HG03045 (cell line): ENCODE data around the gene EIPR1.
"Not testable (repeated sequence)": the region's sequence is repeated elsewhere in the genome, so short reads cannot be mapped to it uniquely, and the experiment has no call there.

Experiments
- ATAC-seq: cut with Tn5 transposase; IDR thresholded peaks from one replicate; pipeline ENCODE4 v1.9.1; 2021; ENCODE audit warnings: mild to moderate bottlenecking, moderate library complexity; ENCODE audit not compliant: unreplicated experiment

The EIPR1 gene

DNA sequence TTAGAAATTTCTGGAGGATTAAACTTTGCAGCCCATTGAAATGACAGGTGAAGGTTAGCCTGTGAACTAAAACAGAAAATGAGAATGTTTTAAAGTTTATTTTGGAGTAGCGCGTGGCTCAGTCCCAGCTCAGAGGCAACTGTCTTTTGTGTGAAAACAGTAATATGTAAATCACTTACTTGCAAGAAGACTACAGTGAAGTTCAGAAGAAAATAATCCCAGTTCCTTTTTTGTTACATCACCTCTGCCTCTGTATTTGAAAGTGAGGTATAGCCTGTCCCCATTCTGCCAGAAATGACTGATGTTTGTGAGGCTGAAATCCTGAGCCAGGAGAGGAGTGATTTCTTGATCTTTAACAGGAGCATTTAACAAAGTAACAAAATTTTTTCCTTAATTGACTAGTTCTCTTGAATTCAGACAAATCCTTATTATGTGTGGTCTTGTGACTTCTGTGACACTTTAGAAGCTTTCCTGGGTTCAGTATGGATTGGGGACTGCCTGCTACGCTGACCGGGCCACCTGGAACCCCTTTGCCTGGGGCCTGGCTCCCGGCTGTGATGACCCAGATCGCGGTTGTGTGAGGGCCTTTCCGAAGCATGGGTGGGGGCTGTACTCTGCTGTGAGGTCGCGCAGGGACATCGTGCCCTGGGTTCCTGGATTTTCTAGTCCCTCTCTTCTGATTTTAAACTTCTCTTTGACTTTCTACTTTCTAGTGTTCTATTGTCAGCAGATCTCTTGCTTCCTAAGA is 26.1 kb upstream of the EIPR1 start:
- ATAC-seq, result peak; percentile 99

DNA sequence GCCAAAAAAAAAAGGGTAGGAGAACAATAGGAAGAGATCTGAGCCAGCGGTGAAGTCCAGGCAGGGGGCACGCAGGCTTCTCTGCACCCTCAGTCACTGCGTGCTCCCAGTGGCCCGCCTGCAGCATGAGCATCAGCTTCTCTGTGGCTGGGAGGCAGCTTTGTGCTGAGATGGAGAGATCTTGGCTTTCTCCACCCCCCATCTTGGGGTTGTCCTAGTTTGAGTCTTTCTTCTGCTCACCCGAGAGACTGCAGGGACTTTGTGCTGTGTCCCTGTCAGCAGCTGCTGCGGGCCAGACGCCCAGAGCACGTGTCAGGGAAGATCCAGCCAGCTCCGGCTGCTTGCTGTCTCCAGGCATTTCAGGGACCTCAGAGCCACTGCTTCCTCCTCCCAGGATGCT is 22.2 kb upstream of the EIPR1 start:
- no peak for ATAC-seq

DNA sequence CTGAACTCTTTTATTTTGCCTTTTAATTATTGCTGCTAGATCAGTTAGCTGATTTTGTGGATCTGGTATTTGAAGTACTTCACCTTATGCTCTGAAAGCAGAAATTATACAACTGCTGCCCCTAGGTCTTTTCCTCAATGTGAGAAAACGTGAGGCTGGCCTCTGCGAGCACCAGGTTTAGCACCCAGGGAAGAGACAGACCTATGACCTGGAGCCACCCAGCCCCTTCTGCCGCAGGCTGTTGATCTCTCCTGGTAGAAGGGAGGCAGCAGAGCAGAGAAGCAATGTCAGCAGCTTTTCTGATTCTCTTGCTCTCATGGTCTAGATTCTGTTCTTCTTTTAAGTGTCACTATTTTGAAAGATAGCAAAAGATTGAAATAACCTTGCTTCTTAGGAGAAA is 21.8 kb upstream of the EIPR1 start:
- ATAC-seq, result no peak

DNA sequence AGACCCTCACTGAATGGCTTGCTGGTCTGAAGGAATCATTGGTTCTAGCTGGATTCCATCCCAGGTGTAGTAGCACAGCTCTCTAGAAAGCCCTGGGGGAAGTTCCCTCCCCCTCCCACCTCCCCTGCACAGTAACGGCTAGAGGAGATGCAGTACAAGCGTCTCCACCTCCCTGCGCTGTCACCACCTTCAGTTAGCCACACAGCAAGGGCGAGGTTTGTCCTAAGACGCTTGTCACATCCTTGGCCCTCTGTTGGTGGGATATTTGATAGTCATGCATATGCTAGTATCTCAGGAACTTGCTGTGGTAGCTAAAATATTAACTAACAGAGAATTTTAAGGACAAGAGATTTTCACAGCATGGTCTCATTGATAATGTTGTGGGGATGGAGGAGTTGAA is 21.2 kb upstream of the EIPR1 start:
- ATAC-seq, result no peak

DNA sequence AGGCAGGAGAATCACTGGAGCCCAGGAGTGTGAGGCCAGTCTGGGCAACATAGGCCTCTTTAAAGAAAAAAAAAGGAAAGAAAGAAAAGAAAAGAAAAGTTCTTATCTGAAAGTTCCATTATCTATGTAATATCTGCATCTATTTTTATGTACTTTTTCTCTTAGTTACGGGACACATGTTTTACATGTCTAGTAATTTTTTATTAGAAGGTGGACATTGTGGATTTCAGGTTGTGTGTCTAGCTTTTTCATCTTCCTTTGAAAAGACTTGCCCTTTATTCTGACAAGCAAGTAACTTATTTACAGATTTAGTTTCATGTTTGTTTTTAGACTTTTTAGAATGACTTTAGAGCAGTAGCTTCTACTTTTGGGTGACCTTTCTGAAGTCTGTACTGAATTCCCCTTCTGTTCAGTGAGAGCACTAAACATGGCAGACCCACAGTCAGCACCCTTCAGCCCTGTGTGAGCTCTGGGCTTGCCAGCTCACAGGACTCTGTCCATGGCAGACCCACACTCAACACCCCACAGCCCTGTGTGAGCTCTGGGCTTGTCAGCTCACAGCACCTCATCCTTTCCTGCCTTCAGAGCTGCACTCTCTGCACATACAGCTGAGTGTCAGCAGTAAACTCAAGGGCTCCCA is 19.4 kb upstream of the EIPR1 start:
- ATAC-seq, result peak; percentile 65

DNA sequence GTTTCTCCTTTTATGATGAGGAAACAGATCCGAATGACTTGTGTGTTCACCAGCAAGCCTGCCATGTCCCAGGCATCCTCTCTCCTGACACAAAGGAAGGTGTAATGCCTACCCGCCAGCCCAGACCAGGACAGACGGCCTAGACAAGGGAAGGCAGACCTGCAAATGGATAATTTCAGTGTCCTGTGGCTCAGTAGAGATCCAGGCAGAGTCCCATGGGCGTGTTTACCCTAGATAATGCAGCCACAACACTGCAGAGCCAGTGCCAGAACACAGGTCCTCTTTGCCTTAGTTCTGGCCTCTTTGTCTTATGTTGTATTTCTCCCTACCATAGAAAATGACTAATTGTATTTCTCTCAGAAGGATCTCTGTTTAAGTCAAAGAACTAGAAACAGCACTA is 14.6 kb upstream of the EIPR1 start:
- no peak for ATAC-seq

DNA sequence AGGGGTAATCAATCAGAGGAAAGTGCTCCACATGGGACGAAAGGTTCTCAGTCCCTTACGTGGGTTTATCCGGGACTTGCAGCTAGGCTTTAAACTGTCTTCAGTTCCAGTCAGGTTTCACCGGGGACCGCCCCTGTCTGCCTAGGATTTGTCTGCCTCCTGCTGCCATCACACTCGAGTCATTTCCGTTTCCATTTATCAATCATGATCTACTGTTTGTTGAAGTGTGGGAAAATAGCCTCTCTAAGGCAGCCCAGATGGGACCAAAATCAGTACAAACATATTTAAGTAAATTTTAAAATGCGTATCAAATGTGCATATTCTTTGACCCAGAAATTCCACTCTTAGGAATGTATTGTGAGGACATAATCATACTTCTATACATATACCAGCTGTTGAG is 12.4 kb upstream of the EIPR1 start:
- no peak for ATAC-seq

DNA sequence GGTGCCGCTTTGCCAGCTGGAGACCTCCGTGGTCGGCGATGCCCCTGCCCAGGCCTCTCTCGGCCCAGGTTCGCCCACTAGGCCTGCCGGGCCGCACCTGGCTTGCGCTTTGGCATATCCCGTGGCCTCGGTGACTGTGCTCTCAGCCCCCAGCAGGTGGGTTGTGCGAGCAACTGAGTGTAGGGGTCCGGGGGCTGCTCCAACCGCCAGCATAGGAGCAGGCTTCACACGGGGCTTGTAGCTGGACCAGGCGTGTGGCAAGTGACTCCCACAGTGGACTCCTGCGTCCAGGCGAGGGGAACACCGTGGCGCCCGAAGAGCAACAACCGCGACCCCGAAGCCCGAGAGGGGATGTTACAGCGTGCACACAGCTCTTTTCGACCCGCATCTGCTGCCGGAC is 11.6 kb upstream of the EIPR1 start:
- ATAC-seq, result no peak

DNA sequence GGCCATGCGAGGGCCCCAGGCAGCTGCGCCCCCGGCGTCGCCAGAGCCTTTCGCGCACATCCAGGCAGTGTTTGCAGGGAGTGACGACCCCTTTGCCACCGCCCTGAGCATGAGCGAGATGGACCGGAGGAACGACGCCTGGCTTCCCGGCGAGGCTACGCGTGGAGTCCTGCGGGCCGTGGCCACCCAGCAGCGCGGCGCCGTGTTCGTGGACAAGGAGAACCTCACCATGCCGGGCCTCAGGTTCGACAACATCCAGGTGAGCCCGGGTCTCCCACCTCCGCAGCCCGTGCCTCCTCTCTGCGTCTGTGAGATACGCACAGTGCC is 10.8 kb upstream of the EIPR1 start:
- no peak for ATAC-seq

DNA sequence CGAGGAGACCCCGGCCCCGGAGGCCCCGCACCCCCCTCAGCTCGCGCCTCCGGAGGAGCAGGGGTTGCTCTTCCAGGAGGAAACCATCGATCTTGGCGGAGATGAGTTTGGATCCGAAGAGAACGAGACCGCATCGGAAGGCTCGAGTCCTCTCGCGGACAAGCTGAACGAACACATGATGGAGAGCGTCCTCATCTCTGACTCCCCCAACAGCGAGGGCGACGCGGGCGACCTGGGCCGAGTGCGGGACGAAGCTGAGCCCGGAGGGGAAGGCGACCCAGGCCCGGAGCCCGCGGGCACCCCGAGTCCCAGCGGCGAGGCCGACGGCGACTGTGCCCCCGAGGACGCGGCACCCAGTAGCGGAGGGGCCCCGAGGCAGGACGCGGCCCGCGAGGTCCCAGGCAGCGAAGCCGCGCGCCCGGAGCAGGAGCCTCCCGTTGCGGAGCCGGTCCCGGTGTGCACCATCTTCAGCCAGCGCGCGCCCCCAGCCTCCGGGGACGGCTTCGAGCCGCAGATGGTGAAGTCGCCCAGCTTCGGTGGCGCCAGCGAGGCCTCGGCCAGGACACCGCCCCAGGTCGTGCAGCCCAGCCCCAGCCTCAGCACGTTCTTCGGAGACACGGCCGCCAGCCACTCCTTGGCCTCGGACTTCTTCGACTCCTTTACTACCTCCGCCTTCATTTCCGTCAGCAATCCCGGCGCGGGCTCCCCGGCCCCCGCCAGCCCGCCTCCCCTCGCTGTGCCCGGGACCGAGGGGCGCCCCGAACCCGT is 10.2 kb upstream of the EIPR1 start:
- ATAC-seq, result no peak

DNA sequence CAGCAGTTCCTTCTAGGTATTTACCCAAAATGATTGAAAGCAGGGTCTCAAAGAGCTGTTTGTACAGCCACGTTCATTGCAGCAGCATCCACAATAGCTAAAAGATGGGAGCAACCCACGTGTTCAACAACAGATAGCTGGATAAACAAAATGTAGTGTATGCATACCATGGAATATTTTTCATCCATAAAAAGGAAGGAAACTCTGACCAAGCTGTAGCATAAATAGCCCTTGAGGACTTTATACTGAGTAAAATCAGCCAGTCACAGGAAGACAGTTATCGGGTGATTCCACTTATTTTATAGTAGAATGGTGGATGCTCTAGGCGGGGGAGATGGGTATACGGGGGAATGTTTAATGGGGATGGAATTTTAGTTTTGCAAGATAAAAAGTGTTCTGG is 9.4 kb upstream of the EIPR1 start:
- no peak for ATAC-seq

DNA sequence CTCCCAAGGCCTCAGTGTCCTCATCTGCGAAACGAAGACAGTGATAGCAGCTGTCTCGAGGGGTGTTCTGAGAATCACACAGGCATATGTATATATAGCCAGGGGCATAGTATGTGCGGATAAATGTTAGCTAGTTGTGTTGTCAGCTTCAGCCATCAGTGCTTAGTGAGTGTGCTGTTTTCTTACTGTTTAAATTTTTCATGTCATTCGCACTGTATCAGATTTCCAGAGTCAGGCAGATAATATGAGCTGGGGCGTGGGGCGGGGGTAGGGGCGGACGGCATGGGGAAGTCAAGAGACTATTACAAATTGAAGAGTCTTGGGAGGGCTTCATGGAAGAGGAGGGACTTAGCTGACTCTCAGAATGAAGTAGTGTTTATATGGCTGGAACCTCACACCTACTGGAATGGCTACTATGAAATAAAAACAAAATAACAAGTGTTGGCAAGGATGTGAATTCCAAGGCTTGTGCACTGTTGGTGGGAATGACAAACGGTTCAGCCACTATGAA is 8.9 kb upstream of the EIPR1 start:
- ATAC-seq, result no peak

DNA sequence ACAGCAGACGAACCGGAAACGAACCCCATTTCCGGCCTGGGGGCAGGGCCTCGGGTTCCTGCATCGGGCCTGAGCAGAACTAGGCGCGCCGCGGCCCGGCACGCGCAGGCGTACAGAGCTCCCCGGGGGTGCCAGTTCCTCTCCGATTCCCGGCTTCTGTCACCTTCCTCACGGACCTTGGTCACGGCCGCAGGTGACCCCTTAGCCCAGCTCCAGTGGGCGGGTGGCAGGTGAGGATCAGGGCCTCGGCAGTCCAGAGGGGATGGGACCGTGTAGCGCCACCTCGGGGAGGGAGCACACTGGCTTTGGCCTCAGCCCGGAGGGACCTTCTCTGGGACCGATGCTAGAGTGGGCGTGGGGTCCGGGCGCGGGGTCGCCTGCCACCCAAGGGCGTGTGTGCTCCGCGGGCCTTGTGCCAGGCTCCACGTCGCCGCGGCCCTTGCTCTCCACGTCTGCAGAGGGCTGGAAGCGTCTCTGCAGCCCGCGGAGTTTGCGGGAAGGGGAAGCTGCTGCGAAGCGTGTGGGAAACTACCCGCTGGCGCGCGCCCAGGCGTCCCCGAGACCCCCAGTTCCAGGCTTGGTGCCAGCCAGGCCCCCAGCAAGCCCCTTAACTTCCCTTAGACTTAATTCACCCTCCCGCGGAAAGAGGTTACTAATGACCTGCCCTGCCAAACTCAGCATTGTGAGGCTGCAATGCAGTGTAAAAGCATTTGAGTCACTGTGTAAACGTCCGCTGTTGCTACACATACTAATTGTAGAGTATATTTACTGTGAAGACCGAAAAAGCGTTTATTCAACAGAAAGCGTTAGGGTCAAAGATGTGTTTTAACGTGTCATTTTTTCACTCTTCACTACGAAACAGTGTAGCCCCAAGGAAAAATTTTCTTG is 2.3 kb upstream of the EIPR1 start, which contains the start of gene TRAPPC12:
Gene TRAPPC12 (plus strand): TSS at position 48 of the 888 bp plus-strand sequence. CDS start 7,930 bp downstream, outside the sequence.
- ATAC-seq, result peak; percentile 79

DNA sequence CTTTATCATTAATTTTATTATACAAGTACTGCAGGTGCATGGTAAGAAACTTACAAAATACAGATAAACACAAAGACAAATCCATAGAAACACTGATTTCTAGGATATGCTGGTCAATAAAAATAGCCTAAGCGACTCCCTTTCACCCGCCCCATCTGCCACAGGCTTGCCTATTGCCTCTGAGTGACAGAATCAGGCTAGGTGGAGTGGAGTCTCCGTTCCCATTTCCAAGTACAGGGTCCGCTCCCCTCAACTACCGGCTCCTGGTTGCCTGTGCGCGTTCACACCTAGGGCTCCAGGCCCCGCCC is 1.7 kb upstream of the EIPR1 start:
- no peak for ATAC-seq

DNA sequence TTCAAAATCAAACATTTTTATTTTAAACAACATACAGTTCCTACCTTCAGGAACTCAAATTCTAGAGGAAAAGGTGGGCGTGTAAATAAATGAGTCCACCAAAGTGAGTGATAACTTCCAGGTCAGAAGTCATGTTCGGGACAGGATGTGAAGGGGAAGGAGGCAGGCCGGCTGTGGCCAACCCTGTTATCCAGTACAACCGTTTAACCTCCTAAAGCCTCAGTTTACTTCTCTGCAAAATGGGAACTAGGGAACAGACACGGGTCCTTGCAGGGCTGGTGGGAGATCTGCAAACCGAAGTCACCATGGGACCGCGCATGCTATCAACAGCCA is 373 bp downstream of the EIPR1 start:
- peak; percentile 15 for ATAC-seq

DNA sequence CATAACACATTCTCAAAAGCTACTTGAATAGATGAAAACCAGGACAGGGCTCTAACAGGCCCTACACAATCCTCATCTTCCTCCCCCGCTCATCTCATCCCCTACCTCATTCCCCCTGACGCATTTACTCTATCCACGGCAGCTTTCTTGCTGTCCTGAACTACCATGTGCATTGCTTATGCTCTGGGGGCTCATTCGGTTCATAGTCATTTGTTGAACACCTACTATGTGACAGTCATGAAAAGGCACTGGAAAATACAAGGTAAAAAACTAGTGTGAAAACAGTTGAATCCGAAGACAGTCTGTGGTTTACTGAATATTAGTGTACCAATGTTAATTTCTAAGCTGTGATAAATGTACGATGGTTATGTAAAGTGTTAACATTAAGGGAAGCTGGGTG is 797 bp downstream of the EIPR1 start:
- ATAC-seq, result no peak

DNA sequence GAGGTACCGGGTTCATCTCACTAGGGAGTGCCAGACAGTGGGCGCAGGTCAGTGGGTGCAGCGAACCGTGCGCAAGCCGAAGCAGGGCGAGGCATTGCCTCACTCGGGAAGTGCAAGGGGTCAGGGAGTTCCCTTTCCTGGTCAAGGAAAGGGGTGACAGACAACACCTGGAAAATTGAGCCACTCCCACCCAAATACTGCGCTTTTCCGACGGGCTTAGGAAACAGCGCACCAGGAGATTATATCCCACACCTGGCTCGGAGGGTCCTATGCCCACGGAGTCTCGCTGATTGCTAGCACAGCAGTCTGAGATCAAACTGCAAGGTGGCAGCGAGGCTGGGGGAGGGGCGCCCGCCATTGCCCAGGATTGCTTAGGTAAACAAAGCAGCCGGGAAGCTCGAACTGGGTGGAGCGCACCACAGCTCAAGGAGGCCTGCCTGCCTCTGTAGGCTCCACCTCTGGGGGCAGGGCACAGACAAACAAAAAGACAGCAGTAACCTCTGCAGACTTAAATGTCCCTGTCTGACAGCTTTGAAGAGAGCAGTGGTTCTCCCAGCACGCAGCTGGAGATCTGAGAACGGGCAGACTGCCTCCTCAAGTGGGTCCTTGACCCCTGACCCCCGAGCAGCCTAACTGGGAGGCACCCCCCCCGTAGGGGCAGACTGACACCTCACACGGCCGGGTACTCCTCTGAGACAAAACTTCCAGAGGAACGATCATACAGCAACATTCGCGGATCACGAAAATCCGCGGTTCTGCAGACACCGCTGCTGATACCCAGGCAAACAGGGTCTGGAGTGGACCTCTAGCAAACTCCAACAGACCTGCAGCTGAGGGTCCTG is 8.1 kb downstream of the EIPR1 start:
- ATAC-seq, result not testable (repeated sequence)

DNA sequence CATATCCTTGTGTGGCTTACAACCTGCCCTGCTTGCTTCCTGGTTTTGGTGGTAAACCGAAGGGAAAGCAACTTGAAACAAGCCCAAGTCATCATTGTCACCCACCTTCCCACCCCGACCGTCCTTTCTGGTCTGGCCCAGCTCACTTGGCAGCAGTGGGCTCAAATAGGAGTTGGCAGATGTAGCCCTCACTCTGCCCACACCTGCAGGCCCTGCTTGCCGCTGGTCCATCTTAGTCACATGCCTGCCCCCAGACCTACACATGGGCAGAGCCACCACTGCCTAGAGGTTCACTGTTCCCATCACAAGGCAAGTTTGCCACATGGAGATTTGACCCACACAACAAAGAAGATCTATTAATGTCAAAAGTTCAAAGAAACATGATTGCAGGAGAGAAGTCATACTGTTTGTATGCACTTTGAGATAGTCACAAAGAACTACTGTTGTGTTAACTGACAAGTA is 9.3 kb downstream of the EIPR1 start:
- no peak for ATAC-seq

DNA sequence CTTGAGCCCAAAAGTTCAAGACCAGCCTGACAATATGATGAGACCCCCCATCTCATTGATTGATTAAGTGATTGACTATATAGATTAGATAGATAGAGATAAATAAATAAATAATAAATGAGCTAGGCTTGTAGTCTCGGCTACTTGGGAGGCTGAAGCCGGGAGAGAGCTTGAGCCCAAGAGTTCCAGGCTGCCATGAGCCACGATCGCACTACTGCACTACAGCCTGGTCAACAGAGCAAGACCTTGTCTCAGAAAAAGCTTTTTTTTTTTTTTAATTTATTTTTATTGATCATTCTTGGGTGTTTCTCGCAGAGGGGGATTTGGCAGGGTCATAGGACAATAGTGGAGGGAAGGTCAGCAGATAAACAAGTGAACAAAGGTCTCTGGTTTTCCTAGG is 12.4 kb downstream of the EIPR1 start:
- no peak for ATAC-seq
